Tibial artery (tissue), 4 donors: ENCODE measurements around the gene SCN4B.

ENCODE experiments used
- DNase-seq, 2 donors: peaks; one replicate each; pipeline ENCODE4 v3.0.0-alpha.2; 2019
- H3K27ac ChIP-seq, 2 donors: fragments of 200-600 bp; sonication (generic) in 1 of 2; 1 replicate in 1 of 2; 2 replicates in 1 of 2; pipeline ENCODE4 v1.5.1; 2018 to 2019; ENCODE audit warnings: mild to moderate bottlenecking in 1 of 2
- H3K27me3 ChIP-seq, 2 donors: fragments of 200-600 bp; sonication (generic) in 1 of 2; one replicate each; pipeline versions ENCODE4 v1.5.1 to v1.6.0; 2016 to 2019
- H3K36me3 ChIP-seq, 3 donors: fragments of 200-600 bp; sonication (generic) in 2 of 3; one replicate each; pipeline ENCODE4 v1.5.1; 2016 to 2019; ENCODE audit warnings: mild to moderate bottlenecking in 2 of 3
- H3K4me1 ChIP-seq, 4 donors: fragments of 200-600 bp; sonication (generic) in 2 of 4; 1 replicate in 3 of 4; 2 replicates in 1 of 4; pipeline ENCODE4 v1.5.1; 2016 to 2019
- H3K4me3 ChIP-seq, 2 donors: fragments of 200-600 bp; sonication (generic) in 1 of 2; 1 replicate in 1 of 2; 2 replicates in 1 of 2; pipeline ENCODE4 v1.5.1; 2018 to 2019; ENCODE audit warnings: mild to moderate bottlenecking in 2 of 2
- H3K9me3 ChIP-seq, 3 donors: fragments of 200-600 bp; sonication (generic) in 1 of 3; one replicate each; pipeline ENCODE4 v1.5.1; 2016 to 2019
- CTCF ChIP-seq, 2 experiments: fragments of 200-600 bp in 1 of 2; fragments of 450-650 bp in 1 of 2; IDR thresholded peaks; one replicate each; pipeline ENCODE4 v1.5.1; 2017 to 2019; ENCODE audit warnings: antibody characterized with exemption in 2 of 2, mild to moderate bottlenecking in 1 of 2, moderate library complexity in 1 of 2
- intact Hi-C: fragments of 100-400 bp; cut with DNase I; formaldehyde crosslinking; loops from one replicate; pipeline ENCODE4 v1.15.0; 2023; ENCODE audit warnings: low total_unique reads

The SCN4B gene

GRCh38 chr11:118091690-118092089 lies 60.9 kb downstream of the SCN4B start:
- no peak for DNase-seq
- no peak overlapping the region for H3K4me3 ChIP-seq

GRCh38 chr11:118090545-118091162 lies 62.0 kb downstream of the SCN4B start:
- intact Hi-C loops = no loop called here
- no peak for DNase-seq
- no peaks in the 10 kb centered on the region for H3K36me3 ChIP-seq
- peaks cover 0 to 8% (median 0%) of the 10 kb centered on the region in 3 donors for H3K9me3 ChIP-seq
- no peaks in the 10 kb centered on the region for H3K4me1 ChIP-seq
- no peak overlapping the region for H3K27ac ChIP-seq
- peaks cover 0 to 15% of the 10 kb centered on the region in 2 donors for H3K27me3 ChIP-seq
- no peak overlapping the region for H3K4me3 ChIP-seq
- no peak for TF ChIP-seq CTCF (IDR thresholded peaks at IDR 0.05)

More at GRCh38 chr11:118091690-118092089, 60.9 kb downstream of the SCN4B start:
- intact Hi-C loops = no loop called here
- Histone ChIP-seq H3K27ac (no peak overlapping the region), H3K4me1 (no peaks in the 10 kb centered on the region), H3K36me3 (no peaks in the 10 kb centered on the region), H3K9me3 (peaks cover 0 to 8% (median 0%) of the 10 kb centered on the region in 3 donors), H3K27me3 (peaks cover 0 to 13% of the 10 kb centered on the region in 2 donors)
- no peak for TF ChIP-seq CTCF (IDR thresholded peaks at IDR 0.05)

DNA sequence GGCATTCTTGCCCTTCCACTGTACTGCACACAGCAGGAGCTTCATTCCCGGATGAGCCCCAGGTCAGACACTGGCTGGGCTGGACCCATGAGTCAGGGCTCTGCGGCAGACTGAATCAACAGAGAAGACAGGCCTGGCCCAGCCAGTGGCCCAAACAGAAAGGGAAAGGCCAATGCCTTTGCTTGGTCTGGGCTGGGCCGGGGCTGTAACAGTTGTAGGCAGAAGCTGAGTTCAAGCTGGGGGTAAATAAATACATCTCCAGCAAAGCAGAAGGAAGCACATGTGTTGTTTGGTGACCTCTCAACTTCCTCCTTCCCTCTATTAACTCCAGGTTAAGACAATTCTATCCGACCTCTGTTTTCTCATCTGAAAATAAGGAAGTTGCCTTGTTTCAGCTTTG lies 64.1 kb downstream of the SCN4B start:
- Histone ChIP-seq H3K4me3 (no peak overlapping the region), H3K27ac (no peak overlapping the region), H3K36me3 (no peaks in the 10 kb centered on the region), H3K27me3 (peaks cover 0 to 15% of the 10 kb centered on the region in 2 donors), H3K4me1 (peaks cover 0 to 6% (median 0%) of the 10 kb centered on the region in 4 donors), H3K9me3 (peaks cover 0 to 8% (median 0%) of the 10 kb centered on the region in 3 donors)
- intact Hi-C loops = no loop called here
- peak in 1 of 2 donors; percentile 33 for DNase-seq
- no peak for TF ChIP-seq CTCF (IDR thresholded peaks at IDR 0.05)

- H3K9me3 ChIP-seq = peaks cover 0 to 8% (median 0%) of the 10 kb centered on the region in 3 donors
- H3K27me3 ChIP-seq = peaks cover 0 to 15% of the 10 kb centered on the region in 2 donors
- no peak overlapping the region for H3K4me3 ChIP-seq
- DNase-seq = no peak
- no peak for TF ChIP-seq CTCF (IDR thresholded peaks at IDR 0.05)
- intact Hi-C loops = no loop called here
- H3K4me1 ChIP-seq = peaks cover 0 to 6% (median 0%) of the 10 kb centered on the region in 4 donors
- H3K36me3 ChIP-seq = no peaks in the 10 kb centered on the region
- no peak overlapping the region for H3K27ac ChIP-seq
Measured at GRCh38 chr11:118087931-118088330, 64.7 kb downstream of the SCN4B start.

- Histone ChIP-seq H3K4me3 (no peak within 1 kb of the TSS), H3K4me1 (peaks cover 0 to 6% (median 0%) of the 10 kb centered on the region in 4 donors), H3K27ac (no peak within 1 kb of the TSS), H3K36me3 (no peaks in the 10 kb centered on the region), H3K9me3 (peaks cover 0 to 8% (median 0%) of the 10 kb centered on the region in 3 donors), H3K27me3 (peaks cover 0 to 19% of the 10 kb centered on the region in 2 donors)
- intact Hi-C loops = no loop called here
- no peak for DNase-seq
- no peak for TF ChIP-seq CTCF (IDR thresholded peaks at IDR 0.05)
Measured at GRCh38 chr11:118086913-118087768, 65.5 kb downstream of the SCN4B start, which contains the start of gene SMIM35. Gene SMIM35 (minus strand): TSS chr11:118086963. CDS start chr11:118086757, 206 bp downstream.
